ENCODE results near the gene PNPO.
"Not testable (repeated sequence)": the region's sequence is repeated elsewhere in the genome, so short reads cannot be mapped to it uniquely, and the experiment has no call there.

The PNPO gene

GRCh38 chr17:47929218-47930000 is 12.0 kb upstream of the PNPO start:
- Mint-ChIP-seq H3K27ac (no peak overlapping the region), H3K27me3 (no peaks in the 10 kb centered on the region), H3K9me3 (no peaks in the 10 kb centered on the region), H3K36me3 (ENCODE audit: low read depth) (peaks cover 68% of the 10 kb centered on the region), H3K4me3 (no peak overlapping the region), H3K4me1 (ENCODE audit: low read depth) (no peaks in the 10 kb centered on the region)
- intact Hi-C loops (cut with micrococcal nuclease): no loop called here

GRCh38 chr17:47931848-47932247 is 9.5 kb upstream of the PNPO start:
- Mint-ChIP-seq H3K27ac (no peak overlapping the region), H3K4me1 (ENCODE audit: low read depth) (peaks cover 4% of the 10 kb centered on the region)
- intact Hi-C loops (cut with micrococcal nuclease): no loop called here

GRCh38 chr17:47934856-47935255 is 6.5 kb upstream of the PNPO start:
- H3K27me3 Mint-ChIP-seq: no peaks in the 10 kb centered on the region
- H3K9me3 Mint-ChIP-seq: no peaks in the 10 kb centered on the region
- peaks cover 19% of the 10 kb centered on the region for H3K36me3 Mint-ChIP-seq (ENCODE audit: low read depth)
- no peak overlapping the region for H3K4me3 Mint-ChIP-seq
- peaks cover 7% of the 10 kb centered on the region for H3K4me1 Mint-ChIP-seq (ENCODE audit: low read depth)
- intact Hi-C loops (cut with micrococcal nuclease): no loop called here
- H3K27ac Mint-ChIP-seq: no peak overlapping the region

More at GRCh38 chr17:47931848-47932247, 9.5 kb upstream of the PNPO start:
- Mint-ChIP-seq H3K36me3 (ENCODE audit: low read depth) (peaks cover 46% of the 10 kb centered on the region), H3K4me3 (no peak overlapping the region), H3K27me3 (no peaks in the 10 kb centered on the region), H3K9me3 (no peaks in the 10 kb centered on the region)

GRCh38 chr17:47935468-47935867 is 5.9 kb upstream of the PNPO start:
- H3K27ac Mint-ChIP-seq; H3K4me3 Mint-ChIP-seq; H3K27me3 Mint-ChIP-seq; H3K9me3 Mint-ChIP-seq; intact Hi-C loops (cut with micrococcal nuclease): not testable (repeated sequence)
- H3K4me1 Mint-ChIP-seq (ENCODE audit: low read depth): peaks cover 14% of the 10 kb centered on the region
- peaks cover 13% of the 10 kb centered on the region for H3K36me3 Mint-ChIP-seq (ENCODE audit: low read depth)

GRCh38 chr17:47935961-47936360 is 5.4 kb upstream of the PNPO start:
- Mint-ChIP-seq H3K27ac (no peak overlapping the region), H3K27me3 (no peaks in the 10 kb centered on the region), H3K4me3 (no peak overlapping the region), H3K4me1 (ENCODE audit: low read depth) (peaks cover 18% of the 10 kb centered on the region), H3K9me3 (no peaks in the 10 kb centered on the region), H3K36me3 (ENCODE audit: low read depth) (peaks cover 12% of the 10 kb centered on the region)
- intact Hi-C loops (cut with micrococcal nuclease): no loop called here

- Mint-ChIP-seq H3K27me3 (no peaks in the 10 kb centered on the region), H3K36me3 (ENCODE audit: low read depth) (peaks cover 13% of the 10 kb centered on the region), H3K9me3 (no peaks in the 10 kb centered on the region), H3K4me3 (no peak overlapping the region), H3K27ac (no peak overlapping the region), H3K4me1 (ENCODE audit: low read depth) (peaks cover 33% of the 10 kb centered on the region)
- intact Hi-C loops (cut with micrococcal nuclease): no loop called here
These were observed 3.4 kb upstream of the PNPO start for GRCh38 chr17:47937941-47938340.

GRCh38 chr17:47942096-47942510 is 732 bp downstream of the PNPO start:
- peaks cover 50% of the 10 kb centered on the region for H3K36me3 Mint-ChIP-seq (ENCODE audit: low read depth)
- no peaks in the 10 kb centered on the region for H3K27me3 Mint-ChIP-seq
- H3K4me1 Mint-ChIP-seq (ENCODE audit: low read depth): peaks cover 65% of the 10 kb centered on the region
- H3K4me3 Mint-ChIP-seq: peak overlapping the region; percentile 86
- no peaks in the 10 kb centered on the region for H3K9me3 Mint-ChIP-seq
- H3K27ac Mint-ChIP-seq: peak overlapping the region; percentile 87
- intact Hi-C loops (cut with micrococcal nuclease): no loop called here

GRCh38 chr17:47942568-47942967 is 1.2 kb downstream of the PNPO start:
- Mint-ChIP-seq H3K4me1 (ENCODE audit: low read depth) (peaks cover 69% of the 10 kb centered on the region), H3K27me3 (no peaks in the 10 kb centered on the region), H3K4me3 (peak overlapping the region; percentile 86), H3K9me3 (no peaks in the 10 kb centered on the region), H3K27ac (peak overlapping the region; percentile 87), H3K36me3 (ENCODE audit: low read depth) (peaks cover 54% of the 10 kb centered on the region)
- intact Hi-C loops (cut with micrococcal nuclease): no loop called here

- Mint-ChIP-seq H3K36me3 (ENCODE audit: low read depth) (peaks cover 72% of the 10 kb centered on the region), H3K9me3 (no peaks in the 10 kb centered on the region), H3K27ac (peak overlapping the region; percentile 74), H3K4me3 (peak overlapping the region; percentile 30), H3K27me3 (no peaks in the 10 kb centered on the region), H3K4me1 (ENCODE audit: low read depth) (peaks cover 87% of the 10 kb centered on the region)
- intact Hi-C loops (cut with micrococcal nuclease): no loop called here
These were observed 3.7 kb downstream of the PNPO start for GRCh38 chr17:47945080-47945479.

- Mint-ChIP-seq H3K27me3 (no peaks in the 10 kb centered on the region), H3K27ac (peak overlapping the region; percentile 74), H3K4me3 (no peak overlapping the region), H3K9me3 (no peaks in the 10 kb centered on the region), H3K36me3 (ENCODE audit: low read depth) (peaks cover 71% of the 10 kb centered on the region), H3K4me1 (ENCODE audit: low read depth) (peaks cover 87% of the 10 kb centered on the region)
- intact Hi-C loops (cut with micrococcal nuclease): no loop called here
These were observed 4.4 kb downstream of the PNPO start for GRCh38 chr17:47945529-47946508.

GRCh38 chr17:47946516-47946915 is 5.1 kb downstream of the PNPO start:
- Mint-ChIP-seq H3K27me3 (no peaks in the 10 kb centered on the region), H3K27ac (peak overlapping the region; percentile 74), H3K4me3 (no peak overlapping the region), H3K4me1 (ENCODE audit: low read depth) (peaks cover 88% of the 10 kb centered on the region), H3K36me3 (ENCODE audit: low read depth) (peaks cover 64% of the 10 kb centered on the region), H3K9me3 (no peaks in the 10 kb centered on the region)
- intact Hi-C loops (cut with micrococcal nuclease): no loop called here

GRCh38 chr17:47946929-47947397 is 5.6 kb downstream of the PNPO start:
- peak overlapping the region; percentile 74 for H3K27ac Mint-ChIP-seq
- H3K27me3 Mint-ChIP-seq: no peaks in the 10 kb centered on the region
- no peaks in the 10 kb centered on the region for H3K9me3 Mint-ChIP-seq
- peaks cover 60% of the 10 kb centered on the region for H3K36me3 Mint-ChIP-seq (ENCODE audit: low read depth)
- H3K4me1 Mint-ChIP-seq (ENCODE audit: low read depth): peaks cover 88% of the 10 kb centered on the region
- H3K4me3 Mint-ChIP-seq: no peak overlapping the region
- intact Hi-C loops (cut with micrococcal nuclease): no loop called here

- H3K27me3 Mint-ChIP-seq: no peaks in the 10 kb centered on the region
- peaks cover 64% of the 10 kb centered on the region for H3K36me3 Mint-ChIP-seq (ENCODE audit: low read depth)
- H3K4me1 Mint-ChIP-seq (ENCODE audit: low read depth): peaks cover 89% of the 10 kb centered on the region
- peak overlapping the region; percentile 67 for H3K27ac Mint-ChIP-seq
- intact Hi-C loops (cut with micrococcal nuclease): loop anchor here (1.0 kb wide), 2 partner anchors 22 to 70 kb away; no protein-coding TSS in a partner anchor
- no peaks in the 10 kb centered on the region for H3K9me3 Mint-ChIP-seq
- H3K4me3 Mint-ChIP-seq: no peak overlapping the region
These were observed 7.4 kb downstream of the PNPO start for GRCh38 chr17:47948706-47949196.
